Measurements from ENCODE around the gene NRXN3.

The NRXN3 gene

GRCh38 chr14:78709795-78710557 lies 539.8 kb downstream of the NRXN3 start:
- no peak for DNase-seq (ENCODE audit: low spot score)
- FAIRE-seq = no peak

- DNase-seq (ENCODE audit: low spot score) = no peak
- FAIRE-seq = no peak
Measured at GRCh38 chr14:78710963-78711362, 540.8 kb downstream of the NRXN3 start.

GRCh38 chr14:78713716-78714115 lies 543.5 kb downstream of the NRXN3 start:
- FAIRE-seq (peak; percentile 35), DNase-seq (ENCODE audit: low spot score) (no peak)

- no peak for DNase-seq (ENCODE audit: low spot score)
- no peak for FAIRE-seq
Measured at GRCh38 chr14:78714711-78715110, 544.5 kb downstream of the NRXN3 start.

DNA sequence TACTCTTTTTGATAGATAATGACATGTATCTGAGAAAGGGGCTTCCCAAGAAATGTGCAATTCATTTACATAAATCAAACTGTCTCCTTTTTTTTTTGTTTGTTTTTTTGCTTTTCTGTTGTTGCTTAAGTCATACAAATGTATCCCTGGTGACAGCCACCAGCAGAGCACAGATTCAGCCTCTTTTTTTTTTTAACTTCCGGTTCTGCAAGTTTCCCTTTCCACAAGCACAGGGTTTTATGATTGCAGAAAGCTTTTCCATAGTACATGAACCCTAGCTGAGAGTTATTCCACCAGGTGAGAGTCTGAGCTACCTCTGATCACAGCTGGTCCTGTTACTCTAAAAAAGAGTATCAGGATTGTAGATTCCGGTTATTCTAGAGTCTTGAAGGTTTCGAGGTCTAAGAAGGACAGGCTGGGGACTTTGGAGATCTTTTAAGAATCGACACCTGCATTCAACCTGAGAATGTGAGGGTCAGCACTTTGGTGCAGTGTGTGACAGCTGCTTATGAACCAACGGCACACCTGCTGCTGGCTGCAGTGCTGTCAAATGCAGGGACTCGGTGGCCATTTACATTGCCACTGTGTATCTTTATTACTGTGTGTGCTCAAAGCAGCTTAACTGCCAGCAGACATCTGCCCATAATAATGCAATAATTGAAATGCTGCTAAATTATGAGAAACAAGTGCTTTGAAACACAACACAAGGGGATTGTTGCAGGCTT lies 551.7 kb downstream of the NRXN3 start:
- DNase-seq (ENCODE audit: low spot score) = no peak
- FAIRE-seq = no peak

GRCh38 chr14:78725086-78725485 lies 554.9 kb downstream of the NRXN3 start:
- FAIRE-seq = no peak
- DNase-seq (ENCODE audit: low spot score) = no peak

GRCh38 chr14:78737116-78737515 lies 566.9 kb downstream of the NRXN3 start:
- DNase-seq (ENCODE audit: low spot score) (no peak), FAIRE-seq (no peak)

DNA sequence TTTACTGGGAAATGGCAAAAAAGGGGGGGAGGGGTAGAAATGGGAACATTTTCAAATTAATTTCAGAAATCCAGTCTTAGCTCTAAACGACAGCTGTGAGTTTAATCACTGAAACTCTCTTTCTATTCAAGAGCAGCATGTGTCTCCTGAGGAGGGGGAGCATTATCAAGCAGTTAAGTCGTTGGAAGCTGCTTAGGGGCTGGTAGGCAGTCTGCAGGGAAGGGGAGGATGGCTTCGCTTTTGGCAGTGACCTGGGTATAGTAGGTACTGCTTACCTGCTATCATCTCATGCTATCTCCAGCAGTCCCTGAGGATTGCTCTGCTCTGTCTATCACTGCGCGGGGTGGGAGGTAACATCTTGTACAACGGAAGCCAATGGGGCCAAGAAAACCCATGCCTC lies 567.4 kb downstream of the NRXN3 start:
- DNase-seq (ENCODE audit: low spot score) (no peak), FAIRE-seq (no peak)

DNA sequence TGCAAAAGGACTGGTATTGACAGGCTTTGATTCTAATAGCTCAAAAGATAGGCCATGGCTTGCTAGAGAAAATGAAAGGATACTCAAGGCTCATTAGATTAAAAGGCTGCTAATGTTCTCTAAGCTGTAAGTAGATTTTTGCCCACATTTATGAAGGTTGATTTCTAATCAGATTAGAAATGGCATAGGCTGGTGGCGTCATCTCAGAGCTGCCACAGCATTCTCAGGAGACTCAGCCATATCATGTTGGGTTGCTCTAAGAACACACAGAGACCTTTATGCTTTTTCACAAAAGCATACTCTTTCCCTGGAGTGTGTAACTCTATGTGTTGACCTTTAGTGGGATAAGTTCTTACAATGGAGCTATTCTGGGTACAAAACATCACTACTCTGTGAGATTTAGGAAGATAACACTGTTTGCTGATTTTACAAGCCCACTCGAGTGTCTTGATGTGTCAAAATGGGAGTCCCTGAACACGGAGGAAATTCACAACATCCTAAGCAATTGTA lies 576.0 kb downstream of the NRXN3 start:
- DNase-seq (ENCODE audit: low spot score) = no peak

DNA sequence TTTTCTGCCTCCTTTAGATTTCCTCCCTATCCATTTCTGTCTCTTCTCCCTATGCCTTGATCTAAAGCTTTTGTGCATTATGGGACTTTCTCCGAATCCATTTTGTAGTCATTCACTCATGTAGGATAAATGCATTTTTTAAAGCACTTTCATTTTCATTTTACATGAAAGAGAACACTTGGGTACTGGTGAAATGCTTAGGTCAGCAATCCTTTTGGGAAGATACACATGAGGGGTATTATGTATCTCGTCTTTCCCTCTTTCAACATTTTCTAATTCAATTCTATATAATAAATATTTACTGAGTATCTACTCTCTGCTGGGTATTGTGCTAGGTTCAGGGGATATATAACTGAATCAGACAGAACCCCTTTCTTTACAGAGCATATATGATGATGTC lies 577.6 kb downstream of the NRXN3 start:
- DNase-seq (ENCODE audit: low spot score) = no peak
- FAIRE-seq = no peak

More for the DNA sequence above, 576.0 kb downstream of the NRXN3 start:
- FAIRE-seq = no peak

DNA sequence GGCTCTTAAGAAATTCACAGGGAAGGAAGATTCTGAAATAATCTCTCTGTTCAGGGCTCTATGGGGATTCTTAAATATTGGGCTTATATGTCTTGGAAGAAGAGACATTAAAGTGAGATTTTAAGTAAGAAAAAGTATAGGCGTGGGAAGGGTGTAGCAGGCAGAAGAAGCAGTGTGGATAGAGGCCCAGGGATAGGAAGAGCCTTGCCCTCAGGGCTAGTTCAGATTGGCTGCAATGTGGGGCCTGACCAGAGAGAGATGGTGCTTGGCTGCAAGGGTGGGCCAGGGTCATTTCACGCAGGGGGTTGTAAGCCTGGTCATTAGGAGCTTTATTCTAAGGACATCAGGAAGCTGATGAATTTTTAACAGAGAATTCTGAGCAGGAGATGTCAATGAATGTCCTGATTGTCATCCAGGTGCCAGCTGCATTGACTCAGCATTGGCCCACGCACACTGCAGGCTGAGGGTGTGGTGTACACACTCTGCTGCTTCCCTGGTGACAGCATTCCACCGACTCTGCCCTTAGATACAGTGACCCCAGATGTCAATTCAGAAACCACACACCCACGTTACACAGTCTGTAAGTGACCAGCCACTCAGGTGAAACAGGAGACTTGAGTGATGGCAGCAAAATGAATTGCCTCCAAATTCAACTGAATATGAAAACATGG lies 582.5 kb downstream of the NRXN3 start:
- DNase-seq (ENCODE audit: low spot score) (peak; percentile 49), FAIRE-seq (no peak)

DNA sequence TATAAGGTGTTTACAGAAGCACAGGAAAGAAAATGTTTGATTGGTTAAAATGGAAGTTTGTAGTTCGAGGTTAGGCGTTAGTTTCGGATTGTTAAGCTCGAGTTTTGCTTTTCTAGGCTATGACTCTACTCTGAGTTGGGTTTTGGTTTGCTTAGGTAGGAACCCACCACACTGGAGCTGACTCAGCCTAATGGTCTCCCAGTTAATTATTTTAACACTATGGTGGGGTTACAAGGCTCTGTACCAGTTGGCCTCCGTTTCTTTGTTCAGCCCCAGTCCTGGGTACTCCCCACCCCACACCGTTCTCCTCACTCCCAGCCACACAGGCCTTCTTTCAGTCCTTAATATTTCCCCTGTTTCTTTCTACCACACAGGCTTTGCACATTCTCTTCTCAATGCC lies 583.9 kb downstream of the NRXN3 start:
- no peak for DNase-seq (ENCODE audit: low spot score)
- FAIRE-seq = no peak

GRCh38 chr14:78758333-78758732 lies 588.2 kb downstream of the NRXN3 start:
- DNase-seq (ENCODE audit: low spot score) (peak; percentile 40), FAIRE-seq (no peak)

GRCh38 chr14:78762331-78762730 lies 592.2 kb downstream of the NRXN3 start:
- no peak for DNase-seq (ENCODE audit: low spot score)
- no peak for FAIRE-seq

GRCh38 chr14:78763746-78764145 lies 593.6 kb downstream of the NRXN3 start:
- DNase-seq (ENCODE audit: low spot score) (no peak), FAIRE-seq (no peak)

DNA sequence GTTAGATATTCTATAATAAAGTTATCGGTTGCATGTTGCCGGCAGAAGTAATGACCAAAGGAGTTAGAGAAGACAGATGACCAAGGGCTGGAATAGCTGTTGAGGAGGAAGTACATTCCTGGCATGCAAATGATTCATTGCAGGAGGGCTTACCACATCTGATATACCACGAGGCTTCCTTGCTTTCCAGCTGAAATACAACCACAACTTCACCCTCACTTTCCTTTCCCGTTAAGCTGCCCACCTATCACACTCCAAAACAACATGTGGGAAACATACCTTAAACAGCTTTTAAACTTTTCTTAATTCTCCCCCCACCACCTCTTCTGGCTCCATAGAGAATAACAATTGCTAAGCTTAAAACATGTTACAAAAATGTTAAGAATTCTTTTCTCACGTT lies 594.1 kb downstream of the NRXN3 start:
- no peak for FAIRE-seq
- peak; percentile 57 for DNase-seq (ENCODE audit: low spot score)

GRCh38 chr14:78764645-78765044 lies 594.5 kb downstream of the NRXN3 start:
- FAIRE-seq (no peak), DNase-seq (ENCODE audit: low spot score) (no peak)

DNA sequence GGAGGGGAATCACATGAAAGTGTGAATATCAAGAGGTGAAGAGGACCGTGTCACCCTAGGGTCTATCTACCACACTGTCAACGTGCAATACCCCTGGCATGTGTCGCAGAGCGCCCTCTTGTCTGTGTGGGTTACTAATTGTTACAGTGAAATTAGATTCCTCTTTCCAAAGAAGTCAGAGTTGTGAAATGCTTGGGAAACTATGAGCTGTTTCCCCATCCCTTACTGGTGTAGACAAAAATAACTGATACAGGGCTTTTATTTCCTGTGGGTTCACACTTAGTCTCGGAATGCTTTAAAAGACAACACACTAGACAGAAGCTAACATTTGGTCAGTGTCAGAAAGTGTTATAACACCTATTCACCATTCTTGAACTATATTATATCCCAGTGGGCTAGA lies 597.3 kb downstream of the NRXN3 start:
- no peak for FAIRE-seq
- DNase-seq (ENCODE audit: low spot score) = no peak

DNA sequence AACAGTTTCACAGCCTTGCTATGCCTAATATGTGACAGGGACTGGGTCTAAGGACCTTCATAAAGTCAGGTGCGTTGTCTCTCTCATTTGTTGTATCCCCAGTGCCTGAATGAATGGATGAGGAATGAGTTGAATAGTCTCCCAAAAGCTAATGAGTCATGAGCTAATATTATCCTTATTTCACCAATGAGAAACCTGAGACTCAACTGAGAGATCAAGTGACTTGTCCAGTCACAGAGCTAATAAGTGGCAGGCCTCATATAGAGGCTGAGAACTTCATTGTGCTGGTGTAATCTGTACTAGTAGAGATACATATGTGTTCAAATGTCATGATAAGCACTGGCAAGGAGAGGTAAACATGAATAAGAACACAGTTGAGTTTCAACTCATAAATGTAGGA lies 612.4 kb downstream of the NRXN3 start:
- no peak for FAIRE-seq
- DNase-seq (ENCODE audit: low spot score) = no peak

DNA sequence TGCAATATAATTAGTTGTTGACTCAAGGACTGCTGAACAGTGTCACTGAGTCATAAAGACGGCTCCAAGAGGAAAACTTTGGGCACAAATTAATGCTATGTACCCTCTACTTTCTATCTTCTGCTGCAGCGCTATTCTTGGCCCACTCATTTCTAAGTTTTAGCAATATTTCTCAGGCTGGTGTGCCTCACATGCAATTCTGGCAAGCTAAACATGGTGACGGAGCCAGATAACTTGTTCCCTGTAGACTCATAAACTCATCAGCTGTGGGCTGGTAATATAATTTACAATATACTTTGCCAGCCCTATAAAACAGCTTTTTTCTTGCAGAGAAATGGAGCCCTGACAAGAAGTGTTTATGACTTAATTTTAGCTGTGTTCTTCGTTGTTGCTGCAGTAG lies 615.1 kb downstream of the NRXN3 start:
- no peak for FAIRE-seq
- DNase-seq (ENCODE audit: low spot score) = no peak

GRCh38 chr14:78788467-78789360 lies 618.5 kb downstream of the NRXN3 start:
- FAIRE-seq (no peak), DNase-seq (ENCODE audit: low spot score) (no peak)

All from urothelium cell line (cell line).